PFSK-1 (cell line): Measurements from ENCODE around the gene HDAC2.

ENCODE experiments used
- POLR2AphosphoS5 ChIP-seq: IDR thresholded peaks from 2 replicates; pipeline ENCODE4 v1.6.1; 2012; ENCODE audit warnings: low read depth, mild to moderate bottlenecking, control low read depth, low read length, moderate library complexity
- REST ChIP-seq, 2 experiments: IDR thresholded peaks; 2 replicates each; pipeline versions ENCODE4 v1.6.1 to v1.8.0; 2011 to 2012; ENCODE audit warnings: low read depth in 2 of 2, low read length in 2 of 2, control low read depth in 1 of 2, inconsistent platforms in 1 of 2, mild to moderate bottlenecking in 1 of 2, moderate library complexity in 1 of 2; ENCODE audit not compliant: insufficient read depth in 1 of 2
- SIN3A ChIP-seq: IDR thresholded peaks from 2 replicates; pipeline ENCODE4 v1.6.1; 2012; ENCODE audit warnings: mild to moderate bottlenecking, low read length, moderate library complexity, borderline replicate concordance; ENCODE audit not compliant: insufficient read depth
- TAF1 ChIP-seq: IDR thresholded peaks from 2 replicates; pipeline ENCODE4 v1.6.1; 2012; ENCODE audit warnings: low read length, control low read depth, borderline replicate concordance; ENCODE audit not compliant: insufficient read depth

GRCh38 chr6:113908801-113909200, 62.1 kb downstream of the HDAC2 start:
- no peak for TF ChIP-seq SIN3A
- TF ChIP-seq POLR2AphosphoS5: no peak
- no peak for TF ChIP-seq REST (IDR thresholded peaks at IDR 0.05; ENCODE audit: insufficient read depth in 1 of 2, low read depth in 2 of 2, low read length in 2 of 2)
- TF ChIP-seq TAF1: no peak
